ENCODE results near the gene GRIN1. TPM values are rescaled to one million over a fixed set of nuclear protein-coding genes. Genes with fewer than 3 reads are reported as not detected.

The GRIN1 gene
- total and polyA plus RNA-seq, 2 of the 8 experiments (the other 6 are each of a cell fraction or from before 2014, with no cell fraction given), result 0.48 to 2.1 TPM

GRCh38 chr9:137129456-137130175, 9.3 kb upstream of the GRIN1 start (continued):
- TF ChIP-seq CEBPB (IDR thresholded peaks at IDR 0.05; ENCODE audit: low read depth, low read length) (no peak), E2F6 (IDR thresholded peaks at IDR 0.05) (peak; percentile 31; the same call in 1 of the 2 replicates), POU5F1 (IDR thresholded peaks at IDR 0.05; ENCODE audit: low read depth, low read length) (no peak), CHD1 (IDR thresholded peaks at IDR 0.05; ENCODE audit: low read depth, low read length) (no peak), SP4 (IDR thresholded peaks at IDR 0.05; ENCODE audit: low read length) (no peak), SP1 (IDR thresholded peaks at IDR 0.05; ENCODE audit: low read depth, low read length) (0 out of 2 replicates have a peak, but pooled peaks have one; percentile 20), MAX (IDR thresholded peaks at IDR 0.05) (peak; percentile 88), ASH2L (IDR thresholded peaks at IDR 0.05; ENCODE audit: low read length) (peak; percentile 64), SIN3A (conservative IDR thresholded peaks at IDR 0.05 in 1 of 2, IDR thresholded peaks at IDR 0.05 in 1 of 2; ENCODE audit: low read depth in 1 of 2, low read length in 2 of 2) (peak in 1 of 2 experiments; percentile 51; a peak in 1 of 4 replicates), GABPA (IDR thresholded peaks at IDR 0.05; ENCODE audit: borderline replicate concordance, insufficient read depth, low read length) (peak; percentile 29; the same call in 1 of the 2 replicates), EGR1 (IDR thresholded peaks at IDR 0.05; ENCODE audit: borderline replicate concordance, low read depth, low read length) (no peak), POLR2AphosphoS5 (IDR thresholded peaks at IDR 0.05; ENCODE audit: low read depth, low read length) (peak; percentile 80), NRF1 (IDR thresholded peaks at IDR 0.05; ENCODE audit: low read depth, low read length) (peak; percentile 68), EZH2 (IDR thresholded peaks at IDR 0.05; ENCODE audit: low read depth, low read length, severe bottlenecking) (peak; percentile 56), POLR2A (IDR thresholded peaks at IDR 0.05; ENCODE audit: control extremely low read depth in 1 of 2, low read depth in 2 of 2, low read length in 2 of 2) (peak in 1 of 2 experiments; percentile 80; a peak in 2 of 3 replicates), HDAC2 (IDR thresholded peaks at IDR 0.05; ENCODE audit: borderline replicate concordance in 1 of 2, low read depth in 2 of 2, low read length in 2 of 2) (peak in 1 of 2 experiments; percentile 87; a peak in 2 of 4 replicates)

Measured in H1 (cell line).